ENCODE measurements around the gene TMEM126B.

TMEM126B gene

DNA sequence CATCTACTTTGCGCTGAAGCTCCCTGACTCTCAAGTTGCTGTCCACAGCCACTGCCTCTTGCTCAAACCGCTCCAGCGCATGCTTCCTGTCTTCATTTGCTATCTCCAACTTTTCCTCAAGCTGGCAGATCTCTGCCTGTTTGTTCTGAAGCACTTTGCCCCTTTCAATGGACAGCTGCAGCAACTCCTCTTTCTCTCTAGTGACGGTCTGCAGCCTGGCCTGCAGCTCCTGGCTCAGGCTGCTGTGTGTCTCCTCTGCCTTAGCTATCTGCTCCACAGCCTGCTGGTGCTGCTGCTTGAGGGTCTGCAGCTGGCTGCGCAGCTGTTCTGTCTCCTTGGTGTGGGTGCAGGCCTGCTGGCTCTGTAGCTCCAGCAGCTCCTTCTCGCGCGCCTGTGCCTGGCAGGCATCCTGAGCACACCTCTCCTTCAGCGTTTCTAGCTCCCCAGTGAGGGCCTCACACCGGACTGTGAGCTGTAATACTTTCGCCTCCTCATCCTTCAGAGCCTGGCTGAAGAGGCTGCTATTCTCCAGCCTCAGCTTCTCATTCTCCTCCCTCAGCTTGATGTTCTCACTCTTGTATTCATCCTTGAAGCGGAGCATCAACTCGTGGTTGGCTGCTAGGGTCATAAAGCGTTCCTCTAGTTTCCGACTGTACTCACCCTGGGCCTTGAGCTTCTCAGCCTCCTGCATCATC lies 56.9 kb downstream of the TMEM126B start:
- DNase-seq: no peak

DNA sequence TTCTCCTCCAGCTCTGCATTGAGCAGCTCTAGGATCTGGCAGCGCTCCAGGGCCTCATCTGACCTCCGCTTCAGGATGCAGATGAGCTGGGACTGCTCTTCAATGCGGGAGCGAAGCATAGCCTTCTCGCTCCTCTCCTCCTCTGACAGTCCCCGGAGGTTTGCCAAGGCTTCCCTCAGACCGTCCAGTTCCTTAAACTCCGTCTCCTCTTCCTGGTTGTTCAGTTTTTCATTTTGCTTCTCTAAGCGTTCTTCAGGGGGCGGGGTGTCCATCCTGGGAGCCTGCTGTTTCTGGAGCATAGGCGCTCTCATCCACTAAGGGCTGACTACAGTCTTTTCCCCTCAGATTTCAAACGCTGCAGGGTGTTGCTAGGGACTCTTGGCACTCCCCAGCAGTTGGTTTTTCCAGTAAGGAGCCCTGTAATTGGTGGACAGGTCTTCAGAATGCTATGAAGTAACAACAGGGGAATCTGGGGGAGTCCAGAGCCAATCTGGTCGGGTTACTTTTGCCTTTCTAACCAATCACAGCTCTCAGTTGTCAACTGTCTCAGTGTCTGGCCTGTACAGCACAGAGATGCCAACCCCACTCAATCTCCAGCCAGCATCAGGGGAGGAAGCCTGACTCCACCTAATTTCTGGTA lies 57.5 kb downstream of the TMEM126B start, which contains the start of gene CCDC89:
Gene CCDC89, minus strand, starts transcription at position 376 of the 640 bp plus-strand sequence. Its CDS starts 65 bp downstream, at position 311.
- DNase-seq: no peak
